Ishikawa (cell line): ENCODE data around the gene WDR72.

ENCODE experiments used
- CEBPB ChIP-seq: IDR thresholded peaks from 2 replicates; pipeline ENCODE4 v1.6.1; 2012
- CREB1 ChIP-seq: IDR thresholded peaks from 2 replicates; pipeline ENCODE4 v1.6.1; 2012; ENCODE audit warnings: low read depth
- EGR1 ChIP-seq: IDR thresholded peaks from 2 replicates; pipeline ENCODE4 v1.6.1; 2012
- EP300 ChIP-seq: IDR thresholded peaks from 2 replicates; pipeline ENCODE4 v1.6.1; 2012; ENCODE audit warnings: borderline replicate concordance
- FOXM1 ChIP-seq: IDR thresholded peaks from 2 replicates; pipeline ENCODE4 v1.6.1; 2012; ENCODE audit warnings: low read depth, borderline replicate concordance
- MAX ChIP-seq: IDR thresholded peaks from 2 replicates; pipeline ENCODE4 v1.6.1; 2012
- NFIC ChIP-seq: IDR thresholded peaks from 2 replicates; pipeline ENCODE4 v1.6.1; 2012
- RAD21 ChIP-seq: IDR thresholded peaks from 2 replicates; pipeline ENCODE4 v1.6.1; 2012; ENCODE audit warnings: low read depth
- REST ChIP-seq: IDR thresholded peaks from 2 replicates; pipeline ENCODE4 v1.6.1; 2012; ENCODE audit warnings: low read depth, mild to moderate bottlenecking
- TAF1 ChIP-seq: IDR thresholded peaks from 2 replicates; pipeline ENCODE4 v1.6.1; 2012; ENCODE audit warnings: low read depth, mild to moderate bottlenecking
- TCF12 ChIP-seq: IDR thresholded peaks from 2 replicates; pipeline ENCODE4 v1.6.1; 2012; ENCODE audit warnings: low read depth
- TEAD4 ChIP-seq: IDR thresholded peaks from 2 replicates; pipeline ENCODE4 v1.6.1; 2012
- YY1 ChIP-seq: IDR thresholded peaks from 2 replicates; pipeline ENCODE4 v1.6.1; 2012; ENCODE audit warnings: low read depth
- ZBTB7A ChIP-seq: IDR thresholded peaks from 2 replicates; pipeline ENCODE4 v1.6.1; 2012; ENCODE audit warnings: low read depth
- TF ChIP-seq, protein P1 (sequence below): IDR thresholded peaks from 2 replicates; pipeline ENCODE4 v1.6.1; 2012

WDR72 gene

GRCh38 chr15:53713218-53713617, 46.2 kb downstream of the WDR72 start:
- no peak for TF ChIP-seq TAF1
- no peak for TF ChIP-seq EGR1
- no peak for TF ChIP-seq EP300
- TF ChIP-seq, protein P1, sequence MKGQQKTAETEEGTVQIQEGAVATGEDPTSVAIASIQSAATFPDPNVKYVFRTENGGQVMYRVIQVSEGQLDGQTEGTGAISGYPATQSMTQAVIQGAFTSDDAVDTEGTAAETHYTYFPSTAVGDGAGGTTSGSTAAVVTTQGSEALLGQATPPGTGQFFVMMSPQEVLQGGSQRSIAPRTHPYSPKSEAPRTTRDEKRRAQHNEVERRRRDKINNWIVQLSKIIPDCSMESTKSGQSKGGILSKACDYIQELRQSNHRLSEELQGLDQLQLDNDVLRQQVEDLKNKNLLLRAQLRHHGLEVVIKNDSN = no peak
- TF ChIP-seq TCF12 = no peak
- TF ChIP-seq TEAD4 = no peak
- no peak for TF ChIP-seq MAX
- no peak for TF ChIP-seq FOXM1
- TF ChIP-seq CREB1 = no peak
- no peak for TF ChIP-seq NFIC
- TF ChIP-seq CEBPB = no peak
- TF ChIP-seq ZBTB7A = no peak
- no peak for TF ChIP-seq REST
- no peak for TF ChIP-seq YY1
- TF ChIP-seq RAD21 = no peak

DNA sequence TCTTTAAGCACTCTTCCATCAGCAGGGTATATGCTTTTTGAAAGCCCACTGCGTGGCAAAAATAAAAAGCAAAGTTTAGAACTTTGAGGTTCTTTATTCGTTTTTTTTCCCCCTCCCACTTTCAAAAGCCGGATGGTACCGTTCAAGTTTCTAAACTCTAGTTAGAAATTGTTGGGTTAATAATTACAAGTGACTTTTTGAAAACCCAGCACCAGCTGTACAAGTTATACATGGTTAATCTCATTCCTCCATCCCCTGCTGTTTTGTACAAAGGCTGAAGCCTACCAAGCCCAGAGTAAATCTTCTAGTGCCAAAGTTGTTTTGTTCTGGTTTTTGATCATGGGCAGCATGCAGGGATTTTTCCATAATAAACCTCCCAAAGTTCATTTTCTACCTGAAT, 48.6 kb downstream of the WDR72 start:
- TF ChIP-seq TAF1 (no peak), FOXM1 (no peak), YY1 (no peak), EGR1 (no peak), NFIC (no peak), EP300 (no peak), ZBTB7A (no peak), TCF12 (no peak), REST (no peak)
- TF ChIP-seq, protein P1 = no peak

DNA sequence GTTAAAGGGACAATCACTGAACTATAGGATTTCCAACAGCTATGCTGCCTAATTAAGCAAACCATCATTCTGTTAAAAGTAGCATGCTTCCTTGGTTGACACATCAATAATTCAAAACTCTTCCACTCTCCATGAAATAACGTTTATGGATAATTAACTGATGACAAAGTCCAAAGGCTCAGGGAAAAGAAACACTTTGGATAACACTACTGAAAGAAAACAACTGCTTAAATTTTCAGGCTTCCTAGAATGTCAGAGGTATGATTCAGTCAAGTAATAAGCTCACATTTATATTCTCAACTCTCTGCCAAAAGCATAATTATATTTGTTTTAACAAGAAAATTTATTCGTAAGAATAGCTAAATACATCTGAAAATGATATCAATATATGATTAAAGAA, 49.6 kb downstream of the WDR72 start:
- no peak for TF ChIP-seq TCF12
- TF ChIP-seq TAF1 = no peak
- TF ChIP-seq FOXM1 = no peak
- TF ChIP-seq ZBTB7A = no peak
- TF ChIP-seq RAD21 = no peak
- TF ChIP-seq REST = no peak
- no peak for TF ChIP-seq NFIC
- TF ChIP-seq MAX = no peak
- TF ChIP-seq EGR1 = no peak
- TF ChIP-seq TEAD4 = no peak
- no peak for TF ChIP-seq CREB1

GRCh38 chr15:53695365-53695764, 64.1 kb downstream of the WDR72 start:
- no peak for TF ChIP-seq MAX

DNA sequence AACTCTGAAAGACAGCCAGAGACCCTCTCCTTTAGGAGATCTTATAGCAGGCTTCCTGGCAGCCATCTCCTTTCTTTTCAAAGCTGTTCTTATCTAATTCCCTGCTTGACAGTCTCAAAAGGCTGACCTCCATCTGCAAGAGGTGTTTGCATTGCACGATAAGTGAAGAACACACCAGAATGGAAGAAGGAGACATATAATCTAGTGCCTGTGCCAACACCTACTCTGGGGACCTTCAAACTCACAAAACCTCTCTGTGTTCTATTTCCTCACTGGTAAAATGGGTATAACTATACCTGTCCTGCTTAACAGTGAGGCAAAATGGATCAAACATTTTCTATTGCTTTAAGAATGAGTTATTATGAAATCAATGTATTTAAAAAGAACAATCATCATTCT, 65.0 kb downstream of the WDR72 start:
- TF ChIP-seq EP300 = no peak
- no peak for TF ChIP-seq TAF1
- TF ChIP-seq CREB1 = no peak
- no peak for TF ChIP-seq TEAD4
- no peak for TF ChIP-seq EGR1
- no peak for TF ChIP-seq NFIC
- TF ChIP-seq, protein P1 = no peak
- TF ChIP-seq MAX = no peak
- TF ChIP-seq TCF12 = no peak
- no peak for TF ChIP-seq YY1
- no peak for TF ChIP-seq RAD21
- no peak for TF ChIP-seq CEBPB
- TF ChIP-seq ZBTB7A = no peak
- no peak for TF ChIP-seq FOXM1
- no peak for TF ChIP-seq REST
